Measurements from ENCODE around the gene USP38.
"Not testable (repeated sequence)": the region's sequence is repeated elsewhere in the genome, so short reads cannot be mapped to it uniquely, and the experiment has no call there.

USP38 gene, protein sequence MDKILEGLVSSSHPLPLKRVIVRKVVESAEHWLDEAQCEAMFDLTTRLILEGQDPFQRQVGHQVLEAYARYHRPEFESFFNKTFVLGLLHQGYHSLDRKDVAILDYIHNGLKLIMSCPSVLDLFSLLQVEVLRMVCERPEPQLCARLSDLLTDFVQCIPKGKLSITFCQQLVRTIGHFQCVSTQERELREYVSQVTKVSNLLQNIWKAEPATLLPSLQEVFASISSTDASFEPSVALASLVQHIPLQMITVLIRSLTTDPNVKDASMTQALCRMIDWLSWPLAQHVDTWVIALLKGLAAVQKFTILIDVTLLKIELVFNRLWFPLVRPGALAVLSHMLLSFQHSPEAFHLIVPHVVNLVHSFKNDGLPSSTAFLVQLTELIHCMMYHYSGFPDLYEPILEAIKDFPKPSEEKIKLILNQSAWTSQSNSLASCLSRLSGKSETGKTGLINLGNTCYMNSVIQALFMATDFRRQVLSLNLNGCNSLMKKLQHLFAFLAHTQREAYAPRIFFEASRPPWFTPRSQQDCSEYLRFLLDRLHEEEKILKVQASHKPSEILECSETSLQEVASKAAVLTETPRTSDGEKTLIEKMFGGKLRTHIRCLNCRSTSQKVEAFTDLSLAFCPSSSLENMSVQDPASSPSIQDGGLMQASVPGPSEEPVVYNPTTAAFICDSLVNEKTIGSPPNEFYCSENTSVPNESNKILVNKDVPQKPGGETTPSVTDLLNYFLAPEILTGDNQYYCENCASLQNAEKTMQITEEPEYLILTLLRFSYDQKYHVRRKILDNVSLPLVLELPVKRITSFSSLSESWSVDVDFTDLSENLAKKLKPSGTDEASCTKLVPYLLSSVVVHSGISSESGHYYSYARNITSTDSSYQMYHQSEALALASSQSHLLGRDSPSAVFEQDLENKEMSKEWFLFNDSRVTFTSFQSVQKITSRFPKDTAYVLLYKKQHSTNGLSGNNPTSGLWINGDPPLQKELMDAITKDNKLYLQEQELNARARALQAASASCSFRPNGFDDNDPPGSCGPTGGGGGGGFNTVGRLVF

DNA sequence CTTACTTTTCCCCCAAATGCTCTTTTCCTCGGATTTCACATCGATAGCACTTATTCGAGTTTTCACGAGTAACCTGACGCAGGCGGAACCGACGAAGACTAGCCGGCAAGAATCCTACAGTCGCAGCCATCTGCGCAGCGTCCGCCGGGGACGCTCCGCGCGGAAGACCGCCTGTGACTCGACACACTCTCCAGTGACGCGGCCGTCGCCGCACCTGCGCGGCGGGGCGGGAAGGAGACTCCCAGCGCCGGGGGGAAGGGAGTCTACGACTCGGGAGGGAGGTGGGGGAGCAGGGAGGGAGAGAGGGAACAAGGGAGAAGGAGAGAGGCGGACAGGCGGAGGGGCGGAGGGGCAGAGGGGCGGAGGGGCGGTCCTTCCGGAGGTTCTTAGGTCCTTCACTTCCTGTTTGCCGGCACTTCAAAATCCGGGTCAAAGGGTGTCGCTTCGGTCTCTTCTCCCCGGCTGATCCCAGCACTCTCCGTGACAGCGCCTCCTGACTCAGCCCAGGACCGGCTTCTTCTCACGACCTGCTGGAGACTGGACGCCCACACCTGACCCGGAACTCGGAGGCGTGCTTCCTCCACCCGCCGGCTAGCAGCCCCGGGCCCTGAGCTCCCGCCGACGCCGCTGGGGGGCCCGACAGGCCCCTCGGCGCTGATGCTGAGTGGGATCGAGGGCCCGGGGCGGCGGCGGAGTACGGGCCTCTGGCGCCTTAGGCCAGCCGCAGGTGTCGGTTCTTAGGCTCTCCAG, at the start of gene USP38:
USP38 (plus strand) TSS at position 415 of the 750 bp plus-strand sequence. CDS start 534 bp downstream, outside the sequence.
- peak; percentile 70 for DNase-seq (ENCODE audit: low read depth, low spot score)

DNA sequence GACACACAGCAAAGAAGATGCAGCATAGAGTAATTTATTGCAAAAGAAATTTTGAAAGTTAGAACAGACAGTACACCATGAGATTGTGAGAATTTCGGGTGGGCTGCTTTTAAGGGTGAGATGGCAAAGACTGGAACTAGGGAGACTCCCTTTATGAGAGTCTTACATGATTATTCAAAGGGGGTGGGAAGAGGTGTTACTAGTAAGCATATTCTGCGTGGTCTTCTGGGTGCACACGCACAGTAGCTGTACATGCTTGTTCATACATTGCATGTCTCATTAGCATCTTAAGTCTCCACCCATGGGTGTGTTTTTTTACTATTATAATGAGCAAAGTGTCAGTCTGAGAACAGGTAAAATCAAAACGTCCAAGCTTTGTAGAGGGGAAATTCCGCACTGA, 49.4 kb upstream of the USP38 start:
- DNase-seq (ENCODE audit: low read depth, low spot score): no peak

DNA sequence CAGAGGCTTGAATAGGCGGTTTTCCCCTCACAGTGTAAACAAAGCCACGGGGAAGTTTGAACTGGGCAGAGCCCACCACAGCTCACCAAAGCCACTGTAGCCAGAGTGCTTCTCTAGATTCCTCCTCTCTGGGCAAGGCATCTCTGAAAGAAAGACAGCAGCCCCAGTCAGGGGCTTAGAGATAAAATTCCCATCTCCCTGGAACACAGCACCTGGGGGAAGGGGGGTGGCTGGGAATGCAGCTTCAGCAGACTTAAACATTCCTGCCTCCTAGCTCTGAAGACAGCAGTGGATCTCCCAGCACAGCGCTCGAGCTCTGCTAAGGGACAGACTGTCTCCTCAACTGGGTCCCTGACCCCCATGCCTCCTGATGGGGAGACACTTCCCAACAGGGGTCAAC, 44.0 kb upstream of the USP38 start:
- no peak for DNase-seq (ENCODE audit: low read depth, low spot score)

DNA sequence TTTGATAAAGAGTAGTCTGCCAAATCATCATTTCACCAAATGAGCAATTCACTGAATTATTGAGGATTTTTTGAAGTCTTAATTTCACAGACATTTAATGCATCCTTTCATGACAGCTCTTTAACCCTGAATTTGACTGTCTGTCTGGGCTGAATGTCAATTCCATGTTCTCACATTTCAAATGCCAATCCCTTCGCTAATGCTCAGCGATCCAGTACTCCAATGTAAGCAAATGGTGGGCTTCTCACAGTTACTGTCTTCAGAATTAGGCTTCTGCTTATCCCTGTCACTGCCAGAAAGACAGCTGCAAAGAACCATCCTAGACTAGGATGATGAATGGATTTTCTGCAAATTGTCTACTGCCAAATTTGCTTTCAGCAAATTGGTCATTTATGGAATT, 36.2 kb upstream of the USP38 start:
- DNase-seq (ENCODE audit: low read depth, low spot score): no peak

DNA sequence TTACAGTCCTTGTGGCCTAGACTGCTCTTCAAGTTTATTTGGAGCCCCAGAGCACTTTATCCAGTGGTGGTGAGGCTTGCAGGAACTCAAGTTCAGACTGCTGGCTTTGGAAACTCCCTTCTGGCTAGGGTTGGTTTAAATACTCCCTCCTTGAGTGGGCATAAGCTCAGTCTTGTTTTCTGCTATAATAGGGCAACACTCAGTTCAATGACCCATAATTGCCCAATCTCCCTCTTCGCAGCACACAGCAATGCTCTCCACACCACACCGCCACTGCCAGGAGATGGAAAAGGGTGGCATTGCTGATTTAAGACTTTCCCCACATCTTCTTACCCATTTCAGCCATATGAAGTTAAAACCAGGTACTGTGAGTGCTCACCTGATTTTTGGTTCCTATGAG, 27.9 kb upstream of the USP38 start:
- DNase-seq (ENCODE audit: low read depth, low spot score): no peak

DNA sequence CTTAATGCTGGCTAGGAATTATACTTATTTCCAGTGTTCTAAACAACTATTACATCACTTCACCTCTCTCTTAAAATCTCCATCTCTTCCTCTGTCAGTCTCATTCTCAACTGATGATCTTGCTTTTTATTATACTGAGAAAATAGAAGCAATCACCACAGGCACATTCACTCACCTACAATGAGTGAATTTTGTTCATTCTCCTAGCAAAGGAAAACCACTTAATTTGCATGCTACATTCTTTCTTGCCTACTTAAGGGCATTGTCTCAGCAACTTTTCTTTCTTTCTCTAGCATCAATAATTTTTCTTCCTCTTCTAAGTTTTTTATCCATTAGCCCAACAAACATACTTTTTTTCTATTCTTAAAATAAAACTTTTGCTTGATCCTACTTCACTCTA, 21.1 kb upstream of the USP38 start:
- DNase-seq (ENCODE audit: low read depth, low spot score): no peak

DNA sequence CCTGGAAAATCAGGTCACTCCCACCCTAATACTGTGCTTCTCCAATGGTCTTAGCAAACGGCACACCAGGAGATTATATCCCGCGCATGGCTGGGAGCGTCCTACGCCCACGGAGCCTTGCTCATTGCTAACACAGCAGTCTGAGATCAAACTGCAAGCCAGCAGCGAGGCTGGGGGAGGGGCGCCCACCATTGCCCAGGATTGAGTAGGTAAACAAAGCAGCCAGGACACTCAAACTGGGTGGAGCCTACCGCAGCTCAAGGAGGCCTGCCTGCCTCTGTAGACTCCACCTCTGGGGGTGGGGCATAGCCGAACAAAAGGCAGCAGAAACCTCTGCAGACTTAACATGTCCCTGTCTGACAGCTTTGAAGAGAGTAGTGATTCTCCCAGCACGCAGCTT, 18.0 kb upstream of the USP38 start:
- not testable (repeated sequence) for DNase-seq (ENCODE audit: low read depth, low spot score)

DNA sequence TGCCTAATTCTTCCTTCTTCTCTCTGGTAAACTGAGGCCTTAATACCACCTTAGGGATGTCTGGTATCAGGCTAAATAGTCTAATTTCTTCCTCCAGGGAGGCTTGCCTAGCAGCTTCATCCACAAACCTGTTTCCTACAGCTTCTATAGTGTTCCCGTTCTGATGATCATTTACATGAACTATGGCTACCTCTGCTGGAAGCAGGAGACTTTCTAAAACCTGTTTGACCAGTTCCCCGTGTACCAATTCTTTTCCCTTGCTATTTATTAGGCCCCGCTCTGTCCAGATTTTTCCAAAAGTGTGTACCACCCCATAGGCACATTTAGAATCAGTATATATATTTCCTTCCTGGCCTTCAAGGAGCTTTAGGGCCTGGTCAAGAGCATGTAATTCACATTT, 5.8 kb upstream of the USP38 start:
- no peak for DNase-seq (ENCODE audit: low read depth, low spot score)

DNA sequence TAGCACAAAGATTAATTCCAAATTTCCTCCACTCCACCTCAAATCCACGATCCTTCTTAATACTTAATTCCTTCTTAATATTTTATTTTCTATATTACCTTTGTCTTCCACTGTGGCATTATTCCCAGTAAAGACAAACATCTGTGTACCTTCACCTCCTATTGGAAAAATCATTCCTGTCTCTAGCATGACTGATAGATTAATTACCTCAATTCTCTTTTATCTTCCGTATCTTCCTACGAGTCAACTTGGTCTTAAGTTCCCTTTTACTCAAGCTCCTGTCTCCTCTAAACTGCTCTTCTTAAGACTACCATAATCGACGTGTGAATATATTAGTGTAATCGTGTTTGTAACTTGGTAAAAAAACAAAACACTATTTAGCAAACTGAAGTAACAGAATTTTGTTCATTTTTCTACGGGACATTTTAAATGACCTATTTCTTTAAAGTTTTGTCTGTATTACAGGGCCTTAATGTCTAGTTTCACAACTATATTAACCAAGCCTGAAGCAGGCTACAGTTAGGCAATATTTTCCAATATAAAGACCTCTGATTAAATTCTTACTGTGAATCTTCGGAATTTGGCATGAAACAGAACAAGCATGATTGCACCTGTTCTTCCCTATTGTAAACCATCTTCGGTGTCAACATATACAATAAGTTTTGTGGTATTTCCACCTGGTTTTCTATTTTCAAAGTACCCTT, 1.1 kb upstream of the USP38 start:
- no peak for DNase-seq (ENCODE audit: low read depth, low spot score)

DNA sequence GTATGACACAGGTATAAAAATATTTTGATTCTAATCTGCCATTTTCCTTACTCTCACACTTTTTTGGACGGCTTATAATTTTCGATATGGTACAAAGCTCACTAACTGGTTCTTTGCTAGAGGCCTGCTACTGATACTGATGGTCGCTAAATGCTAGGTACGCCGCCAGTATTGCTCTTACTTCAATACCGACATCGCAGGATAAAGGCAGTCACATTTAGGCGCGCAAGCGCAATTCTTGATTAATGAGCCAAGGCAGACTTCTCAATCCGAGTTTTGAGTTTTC, 557 bp upstream of the USP38 start:
- no peak for DNase-seq (ENCODE audit: low read depth, low spot score)

DNA sequence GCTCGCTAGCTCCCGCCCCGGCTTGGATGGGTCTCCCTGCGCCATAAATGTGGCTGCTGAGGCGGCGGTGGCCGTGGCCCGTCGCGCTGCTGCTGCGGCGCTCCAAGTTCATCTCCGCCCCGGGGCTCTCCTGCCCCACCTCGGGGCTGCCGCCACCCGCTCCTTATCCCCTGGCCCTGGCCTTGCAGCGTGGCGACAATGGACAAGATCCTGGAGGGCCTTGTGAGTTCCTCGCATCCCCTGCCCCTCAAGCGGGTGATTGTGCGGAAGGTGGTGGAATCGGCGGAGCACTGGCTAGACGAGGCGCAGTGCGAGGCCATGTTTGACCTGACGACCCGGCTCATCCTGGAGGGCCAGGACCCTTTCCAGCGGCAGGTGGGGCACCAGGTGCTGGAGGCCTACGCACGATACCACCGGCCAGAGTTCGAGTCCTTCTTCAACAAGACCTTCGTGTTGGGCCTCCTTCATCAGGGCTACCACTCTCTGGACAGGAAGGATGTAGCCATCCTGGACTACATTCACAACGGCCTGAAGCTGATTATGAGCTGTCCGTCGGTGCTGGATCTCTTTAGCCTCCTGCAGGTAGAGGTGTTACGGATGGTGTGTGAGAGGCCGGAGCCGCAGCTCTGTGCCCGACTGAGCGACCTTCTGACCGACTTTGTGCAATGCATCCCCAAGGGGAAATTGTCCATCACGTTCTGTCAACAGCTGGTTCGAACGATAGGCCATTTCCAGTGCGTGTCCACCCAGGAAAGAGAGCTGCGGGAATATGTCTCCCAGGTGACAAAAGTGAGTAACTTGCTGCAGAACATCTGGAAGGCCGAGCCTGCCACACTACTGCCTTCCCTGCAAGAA, 763 bp downstream of the USP38 start:
- no peak for DNase-seq (ENCODE audit: low read depth, low spot score)

DNA sequence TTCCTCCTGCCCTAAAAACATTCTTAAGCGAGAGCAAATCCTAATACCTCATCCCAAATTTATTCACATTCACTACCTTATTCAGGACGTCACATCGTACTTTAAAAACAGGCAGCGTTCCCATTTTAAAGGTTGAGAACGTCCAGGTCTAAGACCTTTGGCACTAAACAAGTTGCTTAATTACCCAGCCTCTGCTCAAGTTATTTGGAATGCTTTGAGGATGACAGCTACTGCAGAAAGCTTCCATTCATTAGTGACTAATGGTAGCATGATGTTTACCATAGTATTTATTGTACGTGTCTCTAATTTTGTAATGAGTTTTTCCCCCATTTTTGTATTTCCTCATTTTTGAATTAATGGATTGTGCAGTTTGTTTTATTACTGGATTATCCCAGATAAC, 1.5 kb downstream of the USP38 start:
- no peak for DNase-seq (ENCODE audit: low read depth, low spot score)

DNA sequence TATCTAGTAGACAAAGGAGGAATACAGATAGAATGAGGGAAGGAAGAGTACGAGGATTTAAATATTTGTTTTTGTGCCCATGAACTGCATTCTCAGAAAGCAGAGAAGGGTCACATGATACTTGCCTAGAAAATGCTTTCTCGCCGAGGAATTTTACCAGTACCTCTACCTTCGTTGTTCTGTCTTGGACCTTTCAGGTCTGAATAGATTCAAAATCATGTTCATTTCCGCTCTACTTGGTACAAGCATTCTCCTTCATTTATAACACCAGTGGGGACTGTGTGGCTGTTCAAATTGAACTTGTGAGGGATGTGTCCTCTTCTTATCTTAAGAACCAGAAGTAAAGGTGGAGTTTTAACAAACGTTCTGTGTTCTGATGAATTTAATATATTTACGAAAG, 1.9 kb downstream of the USP38 start:
- no peak for DNase-seq (ENCODE audit: low read depth, low spot score)

DNA sequence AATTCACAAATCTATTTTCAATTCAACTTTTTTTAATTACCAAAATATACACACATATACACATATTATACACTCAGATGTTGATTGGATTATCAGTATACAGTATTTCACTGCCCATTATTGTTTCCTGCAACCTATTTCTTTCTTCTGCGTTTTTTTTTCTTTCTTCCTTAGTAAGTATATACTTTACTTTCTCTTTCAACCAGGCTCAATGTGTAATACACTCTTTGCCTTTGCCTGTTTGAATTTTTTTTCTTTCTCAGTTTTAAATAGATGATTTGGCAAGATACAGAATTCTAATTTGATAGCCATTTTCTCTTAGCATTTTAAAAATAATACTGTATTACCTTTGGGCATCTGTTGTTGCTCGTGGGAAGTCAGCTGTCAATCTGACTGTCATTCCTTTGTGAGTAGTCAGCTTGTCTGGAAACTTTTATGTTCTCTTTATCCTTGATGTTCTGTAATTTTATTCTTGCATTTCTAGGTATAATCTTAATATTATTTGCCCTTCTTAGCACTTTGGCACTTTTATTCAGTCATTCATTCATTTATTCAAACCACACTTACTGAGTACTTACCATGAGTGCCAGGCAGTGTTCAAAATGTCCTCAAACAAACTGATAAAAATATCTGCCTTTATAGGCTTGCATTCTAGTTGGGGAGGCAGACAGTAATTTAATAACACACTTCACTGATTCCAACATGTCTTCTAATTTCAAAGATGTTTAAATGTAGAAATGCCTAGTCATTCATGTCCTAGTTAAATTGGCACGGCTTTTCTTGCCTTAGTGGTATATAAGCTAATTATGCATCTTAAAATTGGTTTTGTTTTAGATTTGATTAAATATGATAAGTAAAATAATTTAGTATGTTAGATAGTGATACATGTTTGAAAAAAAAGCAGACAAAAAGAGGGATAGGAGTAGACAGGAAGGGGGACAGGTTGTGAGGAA, 3.7 kb downstream of the USP38 start:
- DNase-seq (ENCODE audit: low read depth, low spot score): no peak

DNA sequence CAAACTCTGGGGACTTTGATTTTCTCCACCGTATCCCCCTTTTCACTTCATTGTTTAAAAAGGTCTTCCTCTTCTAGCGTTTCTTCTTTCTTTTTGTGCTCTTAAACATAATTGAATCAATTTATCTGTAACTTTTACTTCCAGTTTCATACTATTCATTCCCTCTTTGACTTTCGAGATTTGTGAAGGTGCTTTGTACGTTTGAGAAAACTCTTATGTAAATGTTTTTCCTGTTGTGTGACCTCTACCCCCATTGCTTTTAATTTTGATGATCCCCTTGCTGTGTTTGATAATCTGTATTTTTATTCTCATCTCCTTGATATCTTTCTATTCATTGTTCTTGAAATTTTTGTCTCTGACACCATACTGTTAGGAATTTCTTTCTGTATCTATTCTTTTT, 4.8 kb downstream of the USP38 start:
- DNase-seq (ENCODE audit: low read depth, low spot score): no peak

DNA sequence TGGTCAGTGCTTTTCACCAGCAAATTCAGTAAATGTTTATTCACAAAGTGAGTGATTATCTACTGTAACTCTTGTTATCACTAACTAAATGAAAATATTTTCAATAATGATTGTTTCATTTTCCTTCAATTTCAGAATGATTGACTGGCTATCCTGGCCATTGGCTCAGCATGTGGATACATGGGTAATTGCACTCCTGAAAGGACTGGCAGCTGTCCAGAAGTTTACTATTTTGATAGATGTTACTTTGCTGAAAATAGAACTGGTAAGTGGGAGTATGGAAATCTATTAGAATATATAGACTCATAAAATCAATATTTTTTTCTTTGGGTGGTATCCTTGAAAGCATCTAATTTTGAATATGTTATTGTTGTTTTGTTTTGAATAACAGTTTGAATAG, 10.9 kb downstream of the USP38 start:
- DNase-seq (ENCODE audit: low read depth, low spot score): no peak

DNA sequence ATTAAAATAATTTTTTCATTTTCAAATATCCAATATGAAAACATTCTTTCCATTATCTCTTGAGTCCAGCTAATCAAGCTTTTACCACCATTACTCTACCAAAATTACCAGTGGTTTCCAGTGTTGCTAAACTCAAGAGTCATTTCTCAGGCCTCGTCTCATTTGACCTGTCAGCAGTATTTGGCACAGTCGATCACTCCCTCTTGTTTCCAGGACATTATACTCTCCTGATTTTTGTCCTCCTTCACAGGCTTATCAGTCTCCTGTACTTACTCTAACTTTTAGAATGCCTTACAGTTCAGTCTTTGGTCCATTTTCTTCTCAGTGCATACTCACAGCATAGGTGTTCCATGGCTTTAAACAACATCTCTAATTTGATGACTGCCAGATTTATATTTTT, 11.6 kb downstream of the USP38 start:
- no peak for DNase-seq (ENCODE audit: low read depth, low spot score)

DNA sequence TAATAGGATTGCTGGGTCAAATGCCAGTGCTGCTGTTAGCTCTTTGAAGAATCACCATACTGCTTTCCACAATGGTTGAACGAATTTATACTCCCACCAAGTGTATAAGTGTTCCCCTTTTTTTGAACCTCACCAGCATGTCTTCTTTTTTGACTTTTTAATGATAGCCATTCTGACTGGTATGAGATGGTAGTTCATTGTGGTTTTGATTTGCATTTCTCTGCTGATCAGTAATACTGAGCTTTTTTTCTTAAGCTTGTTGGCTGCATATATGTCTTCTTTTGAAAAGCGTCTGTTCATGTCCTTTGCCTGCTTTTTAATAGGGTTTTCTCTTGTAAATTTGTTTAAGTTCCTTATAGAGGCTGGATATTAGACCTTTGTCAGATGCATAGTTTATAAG, 14.8 kb downstream of the USP38 start:
- no peak for DNase-seq (ENCODE audit: low read depth, low spot score)

DNA sequence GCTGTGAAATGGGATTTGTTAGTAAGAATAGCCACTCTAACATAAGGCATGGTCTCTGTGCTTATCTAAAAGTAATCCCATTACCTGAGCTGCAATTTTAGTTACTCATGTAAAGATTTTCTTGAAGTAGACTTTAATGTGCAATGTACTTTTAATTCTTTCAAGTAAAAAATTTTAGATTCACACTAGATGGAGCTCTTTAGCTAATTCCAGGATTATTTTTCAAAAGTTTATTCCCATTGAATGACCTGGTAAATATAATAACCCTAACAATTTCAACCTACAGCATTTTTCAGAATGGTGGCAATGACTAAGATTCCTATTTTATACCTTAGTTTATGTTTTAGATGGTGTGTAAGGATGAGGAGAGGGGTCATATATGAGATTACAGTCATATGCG, 18.1 kb downstream of the USP38 start:
- no peak for DNase-seq (ENCODE audit: low read depth, low spot score)

Measured in smooth muscle cell of the brain vasculature (primary cell).